NCI-H524 (cell line): ENCODE data around the gene ASS1.
A peak's percentile ranks its signal among the peaks of the same experiment; 100 is the strongest.

ENCODE experiments used
- DNase-seq, 2 experiments: peaks; one replicate each; lab custom pipeline; 2025; lab: John Stamatoyannopoulos, UW

The ASS1 gene

DNA sequence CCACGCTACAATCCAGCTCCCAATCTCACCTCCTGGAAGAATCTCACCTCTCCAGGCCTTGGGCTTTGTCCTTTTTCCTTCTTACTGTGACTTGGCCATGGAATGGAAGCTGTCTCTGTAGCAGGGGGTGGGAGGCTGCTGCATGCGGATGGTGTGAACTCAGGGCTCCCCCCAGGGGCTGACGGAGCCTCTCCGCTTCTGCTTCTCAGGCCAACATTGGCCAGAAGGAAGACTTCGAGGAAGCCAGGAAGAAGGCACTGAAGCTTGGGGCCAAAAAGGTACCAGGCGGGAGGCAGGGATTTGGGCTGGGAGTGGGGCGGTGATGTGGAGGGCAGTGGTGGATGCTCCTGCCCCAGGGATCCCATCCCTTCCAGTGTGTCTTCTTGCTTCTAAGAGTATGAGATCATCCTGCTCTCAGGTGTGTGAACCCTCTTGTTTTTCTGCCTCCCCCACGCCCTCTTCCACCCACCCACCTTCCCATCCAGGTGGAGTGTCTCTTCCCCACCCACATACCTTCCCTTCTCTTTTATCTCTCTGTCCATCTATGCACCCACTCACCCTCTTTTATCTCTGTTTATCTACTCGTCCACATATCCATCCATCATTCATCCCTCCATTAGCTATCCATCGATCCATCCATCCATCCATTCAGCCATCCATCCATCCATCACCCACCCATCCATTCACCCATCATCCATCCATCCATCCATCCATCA is 9.5 kb downstream of the ASS1 start:
- DNase-seq: no peak

DNA sequence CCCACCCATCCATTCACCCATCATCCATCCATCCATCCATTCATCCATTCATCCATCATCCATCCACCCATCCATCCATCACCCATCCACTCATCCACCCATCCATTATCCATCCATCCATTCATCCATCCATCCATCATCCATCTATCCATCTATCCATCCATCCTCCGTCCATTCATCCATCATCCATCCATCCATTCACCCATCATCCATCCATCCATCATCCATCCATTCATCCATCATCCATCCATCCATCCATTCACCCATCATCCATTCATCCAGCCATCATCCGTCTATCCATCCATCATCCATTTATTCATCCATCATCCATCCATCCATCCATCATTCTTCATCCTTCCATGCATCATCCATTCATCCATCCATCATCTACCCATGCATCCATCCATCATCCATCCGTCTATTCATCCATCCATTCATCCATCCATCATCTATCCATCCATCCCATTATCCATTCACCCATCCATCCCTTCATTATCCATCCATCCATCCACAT is 10.1 kb downstream of the ASS1 start:
- DNase-seq: no peak

DNA sequence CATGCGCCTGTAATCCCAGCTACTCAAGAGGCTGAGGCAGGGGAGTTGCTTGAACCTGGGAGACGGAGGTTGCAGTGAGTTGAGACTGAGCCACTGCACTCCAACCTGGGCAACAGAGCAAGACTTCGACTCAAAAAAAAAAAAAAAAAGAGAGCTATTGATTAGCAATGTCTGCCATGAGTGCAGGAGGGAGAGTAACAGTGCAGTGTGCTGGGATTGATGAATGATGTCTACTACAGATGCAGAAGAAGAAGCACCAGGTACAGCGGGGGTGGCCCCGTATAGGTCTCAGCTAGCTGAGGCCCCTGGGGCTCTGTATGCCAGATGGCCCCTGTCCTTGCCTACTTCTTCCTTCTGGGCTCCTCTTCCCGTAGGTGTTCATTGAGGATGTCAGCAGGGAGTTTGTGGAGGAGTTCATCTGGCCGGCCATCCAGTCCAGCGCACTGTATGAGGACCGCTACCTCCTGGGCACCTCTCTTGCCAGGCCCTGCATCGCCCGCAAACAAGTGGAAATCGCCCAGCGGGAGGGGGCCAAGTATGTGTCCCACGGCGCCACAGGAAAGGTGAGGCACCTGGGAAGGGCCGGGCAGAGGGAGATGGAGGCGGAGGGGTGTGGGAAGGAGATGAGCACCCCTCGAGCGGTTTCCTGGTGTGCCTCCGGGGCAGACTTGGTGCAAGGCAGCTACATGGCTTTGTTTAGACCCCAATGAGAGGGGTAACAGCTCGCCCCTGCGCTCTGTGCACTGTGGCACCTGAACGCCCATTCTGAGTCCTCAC is 13.5 kb downstream of the ASS1 start:
- no peak for DNase-seq

- no peak for DNase-seq
These were observed 14.0 kb downstream of the ASS1 start for GRCh38 chr9:130458804-130459067.

DNA sequence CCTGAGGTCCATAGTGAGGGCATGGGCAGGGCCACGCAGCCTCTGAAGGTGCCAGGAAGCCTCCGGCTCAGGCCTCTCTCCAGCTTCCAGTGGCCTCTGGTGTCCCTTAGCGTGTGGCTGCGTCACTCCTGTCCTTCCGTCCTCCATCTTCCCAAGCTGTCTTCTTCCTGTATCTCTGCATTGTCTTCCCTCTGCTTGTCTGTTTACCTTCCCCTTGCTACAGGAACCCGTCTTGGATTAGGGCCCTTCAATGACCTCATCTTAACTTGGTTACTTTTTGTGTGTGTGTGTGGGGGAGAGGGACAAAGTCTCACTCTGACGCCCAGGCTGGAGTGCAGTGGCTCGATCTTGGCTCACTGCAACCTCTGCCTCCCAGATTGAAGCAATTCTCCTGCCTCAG is 14.4 kb downstream of the ASS1 start:
- DNase-seq: no peak

DNA sequence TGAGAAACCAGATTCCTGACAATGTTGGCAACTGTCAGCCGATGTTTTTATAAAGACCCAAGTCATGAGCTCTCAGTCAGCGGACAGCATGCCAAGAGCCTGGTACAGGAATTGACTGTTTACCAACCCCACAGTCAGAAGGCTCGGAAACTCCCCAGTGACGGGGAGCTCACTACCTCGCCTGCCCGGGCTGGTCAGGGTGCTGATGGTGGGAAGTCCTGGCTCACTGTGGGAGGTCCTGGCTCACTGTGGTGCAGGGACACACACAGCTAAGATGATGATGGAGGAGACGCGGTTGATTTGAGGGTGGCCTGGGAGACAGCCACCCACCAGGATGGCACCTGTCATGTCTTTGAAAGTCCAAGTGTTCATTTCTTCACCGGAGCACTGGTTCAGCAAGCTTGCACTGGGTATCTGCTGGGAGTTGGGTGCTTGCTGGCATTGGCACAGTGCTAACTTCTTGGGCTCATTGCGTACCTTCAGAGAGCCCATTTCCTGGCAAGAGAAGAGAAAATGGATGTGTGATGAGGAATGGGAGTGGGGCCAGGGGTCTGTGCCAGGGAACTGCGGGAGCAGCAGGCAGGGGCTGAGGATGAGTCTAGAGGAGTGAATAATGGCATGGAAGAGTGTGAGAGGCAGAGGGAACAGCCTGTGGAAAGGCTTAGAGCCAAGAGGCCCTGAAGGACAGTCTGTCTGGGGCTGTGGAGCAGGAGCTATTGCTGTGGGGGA is 15.3 kb downstream of the ASS1 start:
- no peak for DNase-seq

DNA sequence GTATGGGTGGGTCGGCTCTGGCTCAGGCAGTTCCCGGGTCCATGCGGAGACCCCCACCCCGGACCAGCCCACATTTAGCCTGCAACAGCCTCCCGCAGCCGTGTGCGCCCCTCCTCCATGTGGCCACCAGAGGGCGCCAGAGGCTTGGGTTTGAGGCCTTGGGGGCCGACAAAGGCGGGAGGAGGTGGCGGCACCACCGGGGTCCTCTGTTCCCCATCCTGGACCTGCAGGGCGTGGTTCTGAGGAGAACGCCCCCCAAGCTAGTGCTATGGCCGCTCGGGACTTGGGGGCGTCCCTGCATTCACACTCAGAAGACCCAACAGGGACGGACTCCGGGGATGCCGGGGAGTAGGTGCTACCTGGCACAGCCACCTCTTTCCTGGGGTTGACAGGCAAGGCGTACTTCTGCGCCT is 16.5 kb downstream of the ASS1 start:
- peak; percentile 73 to 87 for DNase-seq

DNA sequence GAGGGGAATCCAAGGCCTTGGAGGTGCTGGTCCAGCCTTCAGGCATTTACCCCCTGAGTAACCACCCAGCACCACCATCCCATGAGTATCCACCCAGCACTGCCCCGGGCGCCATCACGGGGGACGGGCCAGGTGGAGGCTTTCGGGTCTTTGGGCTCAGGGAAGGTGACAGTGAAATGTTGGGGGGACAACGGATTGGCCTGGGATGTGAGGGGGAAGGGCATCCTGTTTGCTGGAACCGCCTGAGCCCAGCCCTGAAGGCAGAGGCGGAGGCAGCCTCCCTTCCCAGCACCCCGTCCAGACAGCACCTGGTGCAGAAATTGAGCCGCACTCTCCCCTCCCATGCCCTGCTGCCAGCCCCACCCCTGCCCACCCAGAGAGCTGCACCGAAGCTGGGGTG is 17.0 kb downstream of the ASS1 start:
- peak in 1 of 2 experiments; percentile 93 for DNase-seq

DNA sequence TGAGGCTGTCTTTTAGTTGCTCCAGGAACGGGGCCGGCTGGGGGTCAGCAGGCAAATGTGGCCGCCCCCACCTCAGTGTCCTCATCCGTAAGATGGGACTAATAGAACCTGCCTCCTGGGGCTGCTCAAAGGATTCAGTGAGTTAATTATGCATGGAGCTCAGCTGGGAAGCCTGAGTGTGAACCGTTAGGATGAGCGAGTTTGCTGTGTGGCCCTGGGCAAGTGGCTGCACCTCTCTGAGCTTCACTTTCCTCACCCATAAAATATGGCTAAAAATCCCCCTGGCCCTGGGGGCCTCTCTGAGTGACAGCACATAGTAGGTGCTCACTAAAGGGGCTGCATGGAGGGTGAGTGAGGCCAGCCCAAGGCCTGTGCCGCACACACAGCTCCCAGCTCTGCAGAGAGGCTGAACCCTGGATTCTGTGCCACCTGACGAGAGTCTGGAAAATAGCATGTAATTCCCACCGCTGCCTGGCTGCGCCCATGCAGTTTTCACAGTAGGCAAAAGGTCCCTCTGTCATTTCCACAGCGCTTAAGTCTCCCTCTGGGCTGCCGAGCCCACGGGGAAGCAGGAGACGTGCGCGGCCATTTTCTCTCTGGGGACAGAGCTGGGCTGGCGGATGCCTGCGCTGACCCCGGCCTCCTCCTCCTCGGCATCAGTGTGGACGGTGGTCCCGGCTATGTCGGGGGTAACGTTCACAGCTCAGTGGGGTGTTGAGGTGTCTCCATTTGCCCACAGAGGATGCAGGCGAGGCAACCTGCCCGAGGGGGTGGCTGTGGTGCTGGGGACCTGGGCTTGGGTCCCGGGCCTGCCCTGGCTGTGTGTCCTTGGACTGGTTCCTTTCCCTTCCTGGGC is 18.2 kb downstream of the ASS1 start:
- peak; percentile 39 to 61 for DNase-seq

DNA sequence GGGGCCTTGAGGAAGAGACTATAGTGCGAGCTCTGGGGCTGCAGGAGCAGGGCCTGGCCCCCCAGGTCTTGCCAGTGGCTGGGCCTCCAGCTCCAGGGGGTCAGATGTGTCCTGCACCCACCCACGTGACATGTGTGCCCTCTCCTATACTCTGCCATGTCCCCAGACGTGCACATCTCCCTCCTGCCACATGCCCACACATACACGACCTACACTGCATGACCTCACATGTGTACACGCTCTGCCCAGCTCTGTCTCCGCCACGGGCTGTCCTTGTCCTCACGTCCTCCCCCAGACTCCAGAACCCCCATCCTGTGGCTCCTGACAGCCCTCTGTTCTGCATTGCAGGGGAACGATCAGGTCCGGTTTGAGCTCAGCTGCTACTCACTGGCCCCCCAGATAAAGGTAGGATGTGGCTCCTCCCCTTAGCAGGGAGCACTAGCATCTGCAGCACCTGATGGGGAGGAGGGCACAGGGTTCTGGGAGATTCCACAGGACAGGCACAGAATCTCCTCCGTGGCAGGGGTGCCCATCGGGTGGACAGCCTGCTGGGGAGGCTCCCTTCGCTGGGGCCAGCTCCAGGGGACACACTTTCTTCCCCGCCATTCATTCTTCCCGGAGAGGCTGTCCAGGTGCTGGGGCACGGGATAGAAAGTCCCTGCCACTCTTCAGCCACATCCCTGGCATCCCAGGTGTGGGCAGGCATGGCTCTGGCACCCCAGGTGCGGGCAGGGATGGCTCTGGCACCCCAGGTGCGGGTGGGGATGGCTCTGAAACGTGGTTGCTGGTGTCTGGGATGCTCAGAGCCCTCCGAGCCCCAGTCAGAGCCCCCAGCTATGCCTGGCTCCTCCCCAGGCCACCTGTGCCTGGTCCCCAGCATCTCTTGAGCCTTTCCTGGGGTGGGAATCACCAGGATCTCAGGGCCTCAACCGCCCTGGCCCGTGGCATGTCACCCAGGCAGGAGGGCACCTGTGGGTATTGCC is 19.3 kb downstream of the ASS1 start:
- no peak for DNase-seq

DNA sequence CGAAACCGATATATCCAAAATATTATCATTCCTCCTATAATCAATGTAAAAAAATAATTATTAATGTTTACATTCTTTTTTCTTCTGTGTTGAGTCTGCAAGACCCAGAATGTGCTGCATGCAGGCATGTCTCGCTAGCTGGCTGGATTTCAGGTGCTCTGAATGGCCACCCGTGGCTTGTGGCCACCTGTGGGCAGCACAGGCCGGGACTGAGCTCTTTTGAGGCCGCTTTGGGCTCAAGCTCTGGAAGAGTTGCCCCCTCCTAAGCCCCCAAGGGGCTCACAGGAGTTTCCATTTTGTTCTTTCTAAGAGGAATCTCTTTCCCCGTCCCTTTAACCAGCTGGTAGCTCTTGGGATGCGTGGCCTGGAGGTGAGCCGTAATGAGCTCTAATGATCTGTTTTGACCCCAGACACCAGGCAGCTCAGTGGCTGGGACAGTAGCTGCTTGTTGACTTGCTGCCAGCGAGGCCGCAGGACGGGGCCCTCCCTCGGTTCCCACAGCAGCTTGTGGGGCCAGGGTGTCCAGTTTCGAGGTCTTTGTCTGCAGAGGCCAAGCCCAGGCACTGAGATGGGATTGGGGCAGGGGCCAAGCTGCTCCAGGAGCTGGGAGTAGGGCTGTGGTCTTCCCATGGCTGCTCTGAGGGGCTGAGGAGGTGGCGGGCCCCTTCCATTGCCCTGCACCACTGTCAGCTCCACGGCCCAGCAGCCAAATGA is 20.8 kb downstream of the ASS1 start:
- DNase-seq: peak in 1 of 2 experiments; percentile 58

DNA sequence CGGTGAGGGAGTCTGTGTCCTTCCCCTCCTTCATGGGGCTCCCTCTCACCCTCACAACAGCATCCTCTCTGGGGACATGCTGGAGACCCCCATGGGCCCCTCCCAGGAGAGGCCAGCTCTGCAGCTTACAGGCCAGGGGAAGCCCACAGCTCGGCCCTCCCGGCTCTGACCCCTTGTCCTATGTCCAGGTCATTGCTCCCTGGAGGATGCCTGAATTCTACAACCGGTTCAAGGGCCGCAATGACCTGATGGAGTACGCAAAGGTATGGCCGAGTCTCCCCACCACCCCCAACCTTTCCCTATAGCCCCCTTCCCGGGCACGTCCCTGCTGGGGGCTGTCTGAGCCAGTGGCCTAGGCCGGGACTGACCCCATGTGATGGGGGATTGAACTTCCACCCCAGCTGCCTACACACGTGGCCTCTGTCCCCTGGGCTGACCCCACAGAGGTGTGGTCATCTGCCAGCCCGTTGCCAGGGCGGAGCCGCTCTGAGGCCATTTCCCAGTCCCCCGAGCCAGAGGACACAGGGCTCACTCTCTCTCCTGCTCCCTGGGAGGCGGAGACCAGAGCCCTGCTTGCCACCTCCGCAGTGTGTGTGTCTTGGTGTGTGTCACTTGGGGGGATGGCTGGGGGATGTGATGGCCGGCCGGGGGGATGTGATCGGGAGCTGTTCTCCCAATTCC is 21.9 kb downstream of the ASS1 start:
- DNase-seq: peak in 1 of 2 experiments; percentile 83

- peak; percentile 98 to 100 for DNase-seq
These were observed 22.6 kb downstream of the ASS1 start for GRCh38 chr9:130467316-130467715.

DNA sequence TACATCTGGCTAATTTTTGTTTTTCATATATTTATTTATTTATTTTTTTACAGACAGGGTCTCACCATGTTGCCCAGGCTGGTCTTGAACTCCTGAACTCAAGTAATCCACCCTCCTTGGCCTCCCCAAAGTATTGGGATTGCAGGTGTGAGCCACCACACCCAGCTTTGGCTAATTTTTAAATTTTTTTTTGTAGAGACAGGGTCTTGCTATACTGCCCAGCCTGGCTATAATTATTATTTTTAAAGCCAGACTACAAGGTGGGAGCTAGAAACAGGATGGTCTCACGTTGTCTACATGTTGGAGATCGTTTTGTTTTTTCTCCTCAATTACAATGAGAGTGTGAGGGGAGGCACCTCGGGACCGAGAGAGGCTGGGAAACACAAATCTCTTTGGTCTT is 23.8 kb downstream of the ASS1 start:
- DNase-seq: no peak

GRCh38 chr9:130470269-130470668 is 25.5 kb downstream of the ASS1 start:
- DNase-seq: no peak

GRCh38 chr9:130470950-130471349 is 26.2 kb downstream of the ASS1 start:
- no peak for DNase-seq

- no peak for DNase-seq
These were observed 26.8 kb downstream of the ASS1 start for GRCh38 chr9:130471411-130472183.

- DNase-seq: no peak
These were observed 27.5 kb downstream of the ASS1 start for GRCh38 chr9:130472184-130472705.
